Measurements from ENCODE around the gene LYRM4.
A peak's percentile ranks its signal among the peaks of the same experiment; 100 is the strongest.

Gene LYRM4

DNA sequence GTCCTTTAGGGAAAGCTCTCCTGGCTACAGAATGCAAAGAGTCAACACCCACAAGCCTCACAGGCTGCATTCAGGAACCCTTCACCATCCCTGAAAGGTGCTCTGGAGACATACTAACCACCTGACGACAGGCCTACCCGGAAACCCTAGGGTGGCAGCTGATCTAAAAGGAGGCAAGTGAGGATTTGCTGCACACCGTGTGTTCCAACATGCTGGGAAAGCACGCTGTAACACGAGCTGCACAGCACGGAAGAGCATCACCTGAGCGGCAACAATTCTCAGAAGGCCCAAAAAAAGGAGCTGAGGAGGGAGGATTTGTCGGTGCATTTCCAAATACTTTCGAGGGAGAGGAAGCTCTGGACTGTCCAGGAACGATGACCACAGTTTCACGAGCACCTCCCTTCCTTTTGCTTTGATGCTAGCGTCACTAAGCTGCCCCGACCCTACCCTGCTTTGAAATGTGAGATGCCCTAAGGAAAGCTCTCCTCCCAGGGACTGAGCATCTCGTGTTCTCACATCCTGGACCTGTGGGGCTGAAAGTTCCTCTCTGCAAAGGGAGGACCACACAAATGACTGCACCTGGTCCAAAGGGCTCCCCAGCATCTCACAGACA is 88.6 kb downstream of the LYRM4 start:
- no peak for DNase-seq

GRCh38 chr6:5167501-5167900 is 93.2 kb downstream of the LYRM4 start:
- no peak for DNase-seq

DNA sequence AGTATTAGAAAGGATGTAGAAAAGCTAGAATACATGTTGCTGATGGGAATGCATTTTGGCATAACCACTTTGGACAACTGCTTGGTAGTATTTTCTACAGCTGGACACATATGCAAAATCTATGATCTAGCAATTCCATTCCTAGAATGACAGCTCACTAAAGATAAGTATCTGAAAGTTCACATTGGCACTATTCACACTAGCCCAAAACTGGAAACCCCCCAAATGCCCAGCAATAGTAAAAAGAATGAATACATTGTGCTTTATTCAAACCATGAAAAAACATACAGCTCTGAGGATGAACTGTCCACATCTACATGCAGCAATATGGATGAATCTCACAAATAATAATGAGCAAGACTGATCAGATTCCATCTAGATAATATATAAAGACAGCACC is 96.7 kb downstream of the LYRM4 start:
- DNase-seq = no peak

- DNase-seq = no peak
Measured at GRCh38 chr6:5163247-5163646, 97.5 kb downstream of the LYRM4 start.

- no peak for DNase-seq
Measured at GRCh38 chr6:5162355-5162754, 98.4 kb downstream of the LYRM4 start.

DNA sequence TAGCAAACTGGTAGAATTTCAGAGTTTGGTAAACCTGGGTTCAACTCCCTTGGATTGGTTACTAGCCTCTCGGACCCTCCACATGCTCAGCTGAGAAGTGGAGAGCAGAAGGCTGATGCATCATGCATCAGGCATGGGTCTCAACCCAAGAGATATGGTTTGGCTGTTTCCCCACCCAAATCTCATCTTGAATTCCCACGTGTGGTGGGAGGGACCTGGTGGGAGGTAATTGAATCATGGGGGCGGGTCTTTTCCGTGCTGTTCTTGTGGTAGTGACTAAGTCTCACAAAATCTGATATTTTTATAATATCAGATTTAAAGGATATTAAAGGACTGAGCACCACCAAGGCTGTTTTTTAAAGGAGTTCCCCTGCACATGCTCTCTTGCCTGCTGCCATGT is 100.5 kb downstream of the LYRM4 start:
- no peak for DNase-seq

DNA sequence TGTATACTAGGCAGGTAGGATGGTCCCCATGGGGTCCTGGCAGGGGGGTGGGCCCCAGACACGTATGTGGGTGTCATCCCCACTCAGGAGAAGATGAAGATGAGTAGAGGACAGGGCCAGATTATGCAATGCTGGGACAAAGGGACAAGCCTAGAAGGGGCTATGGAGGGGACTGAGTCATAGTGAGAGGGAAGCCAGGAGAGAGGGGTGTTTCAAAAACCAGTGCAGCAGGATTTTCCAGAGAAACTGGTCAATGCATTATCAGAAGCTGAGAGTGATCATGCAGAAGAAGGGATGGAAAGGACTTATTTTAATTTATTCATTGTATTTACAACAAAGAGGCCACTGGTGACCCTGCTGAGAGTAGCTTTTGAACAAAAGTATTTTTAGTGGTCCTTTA is 101.6 kb downstream of the LYRM4 start:
- no peak for DNase-seq

- no peak for DNase-seq
Measured at GRCh38 chr6:5158180-5158579, 102.6 kb downstream of the LYRM4 start.

- DNase-seq = no peak
Measured at GRCh38 chr6:5157621-5158138, 103.1 kb downstream of the LYRM4 start.

- DNase-seq = no peak
Measured at GRCh38 chr6:5156627-5157026, 104.1 kb downstream of the LYRM4 start.

GRCh38 chr6:5155906-5156305 is 104.8 kb downstream of the LYRM4 start:
- DNase-seq = no peak

DNA sequence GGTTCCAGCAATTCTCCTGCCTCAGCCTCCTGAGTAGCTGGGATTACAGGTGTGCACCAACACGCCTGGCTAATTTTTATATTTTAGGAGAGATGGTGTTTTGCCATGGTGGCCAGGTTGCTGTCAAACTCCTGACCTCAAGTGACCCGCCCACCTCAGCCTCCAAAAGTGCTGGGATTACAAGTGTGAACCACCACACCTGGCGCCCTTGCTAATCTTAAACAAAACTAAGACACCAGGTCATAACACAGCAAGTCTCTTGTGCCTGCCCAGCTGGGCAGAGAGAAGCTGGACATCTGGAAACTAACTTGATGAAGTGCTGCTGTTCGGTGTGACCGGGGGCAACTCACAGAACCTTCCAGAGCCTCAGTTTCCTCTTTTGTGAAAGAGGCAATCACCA is 107.6 kb downstream of the LYRM4 start:
- DNase-seq = no peak

GRCh38 chr6:5152460-5152859 is 108.3 kb downstream of the LYRM4 start:
- no peak for DNase-seq

DNA sequence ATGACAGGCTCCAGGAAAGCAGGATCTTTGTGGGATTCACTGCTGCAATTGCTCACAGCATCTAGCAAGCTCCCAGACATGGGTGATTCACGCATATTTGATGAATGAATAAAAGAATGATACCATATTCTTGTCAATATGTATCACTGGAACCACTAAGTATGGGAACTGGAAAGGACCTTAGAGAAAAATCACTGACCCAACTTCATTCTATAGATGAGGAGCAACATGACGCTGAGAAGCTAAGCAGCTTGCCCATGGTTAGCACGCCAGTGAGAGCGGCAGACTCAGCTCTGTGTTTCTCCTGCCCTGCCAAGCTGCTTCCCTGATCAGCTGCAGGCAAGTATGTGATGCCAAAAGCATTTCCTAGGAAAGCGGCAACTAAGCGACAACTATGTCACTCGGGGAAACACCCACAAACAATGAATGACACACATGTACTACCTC is 108.8 kb downstream of the LYRM4 start:
- DNase-seq = no peak

DNA sequence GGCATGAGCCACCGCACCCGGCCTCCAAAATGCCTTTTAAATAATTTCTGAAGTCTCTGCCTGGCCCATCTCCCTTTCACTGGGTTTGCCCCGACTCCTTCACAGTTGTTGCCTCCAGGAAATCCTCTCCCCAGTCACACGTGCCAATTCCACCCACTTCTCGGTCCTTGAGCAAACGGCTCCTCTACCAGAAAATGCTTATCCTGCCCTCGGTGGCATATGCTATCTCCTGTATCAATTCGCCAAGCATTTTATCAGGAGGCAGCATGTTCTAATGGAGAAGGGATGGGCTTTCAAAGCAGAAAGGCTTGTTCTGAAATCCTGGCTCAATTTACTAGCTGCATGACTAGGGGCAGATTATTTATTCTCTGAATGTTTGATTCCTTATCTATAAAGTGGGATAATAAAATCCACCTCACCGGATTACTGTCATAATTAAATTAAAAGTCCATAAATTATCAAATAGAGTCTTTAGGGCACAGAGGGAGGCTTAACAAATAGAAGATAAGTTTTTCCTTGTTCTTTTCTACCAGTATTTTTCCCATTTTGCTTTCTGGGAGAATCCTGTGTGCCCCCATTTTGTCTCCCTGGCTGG is 109.3 kb downstream of the LYRM4 start:
- no peak for DNase-seq

- no peak for DNase-seq
Measured at GRCh38 chr6:5150551-5151075, 110.1 kb downstream of the LYRM4 start.

- no peak for DNase-seq
Measured at GRCh38 chr6:5149891-5150290, 110.9 kb downstream of the LYRM4 start.

DNA sequence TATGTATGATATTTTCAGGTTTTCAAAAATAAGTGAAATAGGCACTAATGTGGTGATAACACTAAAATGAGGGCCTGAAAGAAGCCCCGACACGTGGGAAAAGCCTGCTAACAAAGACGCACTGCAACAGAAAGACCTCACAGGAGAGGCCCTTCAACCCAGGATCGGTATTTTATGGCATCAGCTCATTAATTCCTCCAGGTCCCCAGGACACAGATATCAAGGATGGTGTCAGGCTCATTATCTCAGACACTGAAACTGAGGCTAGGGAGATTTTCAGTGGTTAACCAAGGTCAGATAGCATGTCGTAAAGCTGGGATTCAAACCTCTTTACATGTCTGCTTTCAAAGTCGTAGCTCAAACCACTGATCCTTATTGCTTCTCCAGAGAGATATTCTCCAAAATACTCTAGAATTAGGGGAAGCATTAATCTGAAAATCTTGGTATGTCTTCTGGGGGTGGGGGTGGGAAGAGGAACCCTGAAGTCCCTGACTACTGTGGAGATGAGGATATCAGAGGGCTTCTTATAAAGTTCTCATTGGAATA is 111.5 kb downstream of the LYRM4 start:
- DNase-seq = no peak

- DNase-seq = no peak
Measured at GRCh38 chr6:5146398-5146797, 114.4 kb downstream of the LYRM4 start.

DNA sequence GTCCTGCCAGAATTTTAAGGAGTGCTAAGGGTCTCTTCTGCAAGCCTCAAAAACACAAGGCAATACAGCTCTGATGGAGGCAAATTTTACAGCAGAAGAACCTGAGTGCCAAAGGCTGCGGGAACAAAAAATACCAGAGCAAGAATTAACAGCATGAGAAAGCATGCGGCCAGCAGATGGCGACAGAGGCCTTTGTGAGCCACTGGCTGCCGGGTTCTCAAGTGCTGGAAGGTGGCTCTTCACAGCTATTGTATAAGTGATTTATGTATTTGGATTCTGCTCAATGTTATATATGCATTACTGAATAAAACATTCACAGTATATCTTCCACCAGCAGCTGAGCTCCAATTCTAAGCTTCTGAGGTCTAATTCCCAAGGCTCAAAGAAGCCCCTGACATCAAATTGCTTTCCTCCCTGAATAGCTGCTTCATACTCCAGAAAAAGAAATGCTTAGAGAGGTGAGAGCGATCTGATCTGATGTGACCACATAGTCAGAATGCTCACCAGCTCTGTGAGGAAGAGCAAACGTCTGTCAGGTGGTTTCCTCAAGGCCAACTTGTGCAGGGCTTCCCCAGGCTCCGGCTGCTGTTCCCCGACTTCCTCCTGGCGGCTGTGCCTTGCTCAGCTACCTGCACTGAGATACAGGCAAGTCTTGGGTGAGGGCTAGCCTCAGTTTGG is 117.0 kb downstream of the LYRM4 start:
- DNase-seq = peak; percentile 88

- DNase-seq = no peak
Measured at GRCh38 chr6:5142915-5143314, 117.8 kb downstream of the LYRM4 start.

DNA sequence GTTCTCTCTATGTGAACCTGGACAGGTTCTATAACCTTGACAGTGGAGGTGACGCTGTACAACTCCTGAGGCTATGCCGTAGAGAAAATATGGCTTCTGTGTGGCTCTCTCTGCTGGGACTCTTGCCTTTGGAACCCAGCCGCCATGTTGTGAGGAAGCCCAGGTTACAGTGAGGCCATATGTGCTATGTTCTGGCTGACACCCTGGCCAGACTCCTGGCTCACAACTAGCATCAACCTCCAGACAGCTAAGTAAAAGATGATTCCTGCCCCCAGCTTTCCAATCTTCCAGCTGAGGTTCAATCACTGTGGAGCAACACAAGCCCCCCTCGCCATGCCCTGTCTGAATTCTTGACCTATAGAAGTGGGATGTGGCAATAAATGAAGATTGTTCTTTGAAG is 118.6 kb downstream of the LYRM4 start:
- DNase-seq = no peak

- no peak for DNase-seq
Measured at GRCh38 chr6:5141046-5141445, 119.7 kb downstream of the LYRM4 start.

All from activated CD4-positive, alpha-beta T cell treated with anti-CD3 and anti-CD28 coated beads for 48 hours (primary cell).